ENCODE data around the gene NLGN4X. TPM values are rescaled to one million over a fixed set of nuclear protein-coding genes. Genes with fewer than 3 reads are reported as not detected.

Gene NLGN4X
- total RNA-seq, 4 donors from 2014 or later: 6.3 to 11.7 (median 10.1) TPM

DNA sequence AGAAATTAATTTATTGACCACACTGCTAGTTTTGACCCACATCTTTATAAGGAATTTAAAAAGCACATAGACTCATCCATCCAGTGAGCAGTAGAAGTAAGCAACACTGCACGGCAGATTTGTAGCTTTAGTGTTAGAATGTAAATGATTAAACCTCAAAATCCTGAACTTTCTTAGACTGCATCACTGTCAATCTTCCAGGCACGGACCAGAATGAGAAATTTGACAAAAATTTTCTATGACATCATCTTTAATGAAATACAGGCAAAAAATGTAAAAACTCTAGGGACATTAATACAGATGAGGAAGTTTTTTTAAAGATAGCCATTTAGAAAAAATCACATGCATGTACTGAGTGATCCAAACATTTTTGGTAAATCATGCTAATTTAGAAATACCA is 29.2 kb downstream of the NLGN4X start:
- no peaks in the 10 kb centered on the region for H3K4me1 ChIP-seq
- no peak overlapping the region for H3K27ac ChIP-seq
- no peaks in the 10 kb centered on the region for H3K9me3 ChIP-seq
- no peaks in the 10 kb centered on the region for H3K36me3 ChIP-seq
- no peak overlapping the region for H3K4me3 ChIP-seq
- no peak for TF ChIP-seq POLR2A (IDR thresholded peaks at IDR 0.05)
- TF ChIP-seq EP300 (IDR thresholded peaks at IDR 0.05): no peak
- TF ChIP-seq, protein P1, sequence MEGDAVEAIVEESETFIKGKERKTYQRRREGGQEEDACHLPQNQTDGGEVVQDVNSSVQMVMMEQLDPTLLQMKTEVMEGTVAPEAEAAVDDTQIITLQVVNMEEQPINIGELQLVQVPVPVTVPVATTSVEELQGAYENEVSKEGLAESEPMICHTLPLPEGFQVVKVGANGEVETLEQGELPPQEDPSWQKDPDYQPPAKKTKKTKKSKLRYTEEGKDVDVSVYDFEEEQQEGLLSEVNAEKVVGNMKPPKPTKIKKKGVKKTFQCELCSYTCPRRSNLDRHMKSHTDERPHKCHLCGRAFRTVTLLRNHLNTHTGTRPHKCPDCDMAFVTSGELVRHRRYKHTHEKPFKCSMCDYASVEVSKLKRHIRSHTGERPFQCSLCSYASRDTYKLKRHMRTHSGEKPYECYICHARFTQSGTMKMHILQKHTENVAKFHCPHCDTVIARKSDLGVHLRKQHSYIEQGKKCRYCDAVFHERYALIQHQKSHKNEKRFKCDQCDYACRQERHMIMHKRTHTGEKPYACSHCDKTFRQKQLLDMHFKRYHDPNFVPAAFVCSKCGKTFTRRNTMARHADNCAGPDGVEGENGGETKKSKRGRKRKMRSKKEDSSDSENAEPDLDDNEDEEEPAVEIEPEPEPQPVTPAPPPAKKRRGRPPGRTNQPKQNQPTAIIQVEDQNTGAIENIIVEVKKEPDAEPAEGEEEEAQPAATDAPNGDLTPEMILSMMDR (IDR thresholded peaks at IDR 0.05): no peak
- no peaks in the 10 kb centered on the region for H3K27me3 ChIP-seq
- WGBS, 2 donors: 33 to 49% methylated on average over 2 of the region's 2 CpGs
- no peak for DNase-seq (ENCODE audit: low spot score in 2 of 2)

GRCh38 chrX:6187256-6187655 is 41.4 kb downstream of the NLGN4X start:
- Histone ChIP-seq H3K4me1 (no peaks in the 10 kb centered on the region), H3K36me3 (no peaks in the 10 kb centered on the region), H3K4me3 (no peak overlapping the region), H3K27ac (no peak overlapping the region), H3K27me3 (no peaks in the 10 kb centered on the region), H3K9me3 (no peaks in the 10 kb centered on the region)
- WGBS, 2 donors: 96 to 97% methylated on average over 28 of the region's 28 CpGs
- TF ChIP-seq, protein P1 (IDR thresholded peaks at IDR 0.05): no peak
- no peak for TF ChIP-seq POLR2A (IDR thresholded peaks at IDR 0.05)
- TF ChIP-seq EP300 (IDR thresholded peaks at IDR 0.05): no peak
- no peak for DNase-seq (ENCODE audit: low spot score in 2 of 2)

- no peak for TF ChIP-seq EP300 (IDR thresholded peaks at IDR 0.05)
- TF ChIP-seq, protein P1 (IDR thresholded peaks at IDR 0.05): no peak
- H3K4me3 ChIP-seq: no peak overlapping the region
- no peaks in the 10 kb centered on the region for H3K4me1 ChIP-seq
- 32 to 41% methylated on average over 4 of the region's 4 CpGs for WGBS, 2 donors
- H3K9me3 ChIP-seq: no peaks in the 10 kb centered on the region
- H3K36me3 ChIP-seq: no peaks in the 10 kb centered on the region
- no peak for DNase-seq (ENCODE audit: low spot score in 2 of 2)
- H3K27ac ChIP-seq: no peak overlapping the region
- no peaks in the 10 kb centered on the region for H3K27me3 ChIP-seq
Measured at GRCh38 chrX:6184900-6185515, 43.7 kb downstream of the NLGN4X start.

DNA sequence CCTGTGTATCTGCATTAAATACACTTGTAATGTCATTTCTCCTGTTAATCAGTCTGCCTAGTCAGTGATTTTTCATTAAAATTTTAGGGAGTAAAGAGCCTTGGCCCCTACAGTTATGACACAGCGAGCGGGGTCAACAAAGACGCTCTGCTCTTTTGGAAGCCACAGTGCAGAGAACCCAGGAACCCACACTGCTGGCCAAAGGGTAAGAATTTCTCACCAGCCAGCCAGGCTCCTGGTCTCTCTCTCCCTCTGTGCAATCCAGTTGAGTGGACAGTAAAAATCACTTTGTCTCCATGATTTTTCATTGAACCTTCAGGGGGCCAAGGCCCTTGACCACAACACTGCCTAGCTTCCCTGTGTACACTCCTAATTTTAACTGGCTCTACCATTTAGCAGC is 52.8 kb downstream of the NLGN4X start:
- TF ChIP-seq POLR2A (IDR thresholded peaks at IDR 0.05) (no peak), EP300 (IDR thresholded peaks at IDR 0.05) (no peak)
- TF ChIP-seq, protein P1 (IDR thresholded peaks at IDR 0.05): no peak

DNA sequence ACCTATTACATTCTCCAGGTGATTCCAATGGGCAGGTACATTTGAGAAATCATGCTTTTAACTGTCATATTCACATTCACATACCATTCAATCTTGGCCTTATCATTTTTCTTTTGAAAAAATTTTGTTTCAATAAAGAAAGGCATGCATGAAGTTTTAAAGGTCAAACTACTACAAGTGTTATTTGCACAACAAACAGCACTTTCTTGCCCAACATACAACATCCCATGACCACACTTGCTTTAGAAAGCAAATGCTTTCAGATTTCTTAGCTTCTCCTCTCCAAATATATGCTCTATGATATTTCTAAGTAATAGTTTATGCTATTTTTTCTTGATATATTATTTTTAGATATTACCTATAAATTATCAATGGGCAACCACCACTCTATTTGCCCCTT is 58.2 kb downstream of the NLGN4X start:
- H3K27ac ChIP-seq: no peak overlapping the region
- no peak for TF ChIP-seq EP300 (IDR thresholded peaks at IDR 0.05)
- TF ChIP-seq, protein P1 (IDR thresholded peaks at IDR 0.05): no peak
- TF ChIP-seq POLR2A (IDR thresholded peaks at IDR 0.05): no peak
- H3K4me3 ChIP-seq: no peak overlapping the region
- H3K36me3 ChIP-seq: no peaks in the 10 kb centered on the region
- H3K9me3 ChIP-seq: no peaks in the 10 kb centered on the region
- H3K4me1 ChIP-seq: no peaks in the 10 kb centered on the region
- DNase-seq (ENCODE audit: low spot score in 2 of 2): no peak
- H3K27me3 ChIP-seq: no peaks in the 10 kb centered on the region

More for the DNA sequence above, 52.8 kb downstream of the NLGN4X start:
- WGBS, 2 donors: 85 to 94% methylated on average over 3 of the region's 3 CpGs
- no peak overlapping the region for H3K4me3 ChIP-seq
- H3K4me1 ChIP-seq: no peaks in the 10 kb centered on the region
- DNase-seq (ENCODE audit: low spot score in 2 of 2): no peak
- no peak overlapping the region for H3K27ac ChIP-seq
- H3K36me3 ChIP-seq: no peaks in the 10 kb centered on the region
- no peaks in the 10 kb centered on the region for H3K9me3 ChIP-seq
- H3K27me3 ChIP-seq: no peaks in the 10 kb centered on the region
